ENCODE data around the gene B3GNT3.
"Not testable (repeated sequence)": the region's sequence is repeated elsewhere in the genome, so short reads cannot be mapped to it uniquely, and the experiment has no call there.

Gene B3GNT3

GRCh38 chr19:17798599-17798998, 3.7 kb downstream of the B3GNT3 start:
- DNase-seq, result not testable (repeated sequence)

- DNase-seq, result no peak
Observed at GRCh38 chr19:17802137-17802858, 7.4 kb downstream of the B3GNT3 start.

- DNase-seq, result no peak
Observed at GRCh38 chr19:17803264-17803896, 8.4 kb downstream of the B3GNT3 start.

- no peak for DNase-seq
Observed at GRCh38 chr19:17805427-17805826, 10.5 kb downstream of the B3GNT3 start.

GRCh38 chr19:17806945-17807344, 12.0 kb downstream of the B3GNT3 start:
- no peak for DNase-seq

- no peak for DNase-seq
Observed at GRCh38 chr19:17807731-17808316, 12.9 kb downstream of the B3GNT3 start.

GRCh38 chr19:17811103-17811502, 16.2 kb downstream of the B3GNT3 start:
- no peak for DNase-seq

- no peak for DNase-seq
Observed at GRCh38 chr19:17811681-17812080, 16.7 kb downstream of the B3GNT3 start.

GRCh38 chr19:17812099-17812498, 17.2 kb downstream of the B3GNT3 start:
- DNase-seq, result no peak

- no peak for DNase-seq
Observed at GRCh38 chr19:17817668-17818363, 22.9 kb downstream of the B3GNT3 start.

- DNase-seq, result no peak
Observed at GRCh38 chr19:17821190-17821589, 26.3 kb downstream of the B3GNT3 start, which contains the start of gene INSL3. Gene INSL3 (minus strand): TSS chr19:17821519. CDS start chr19:17821506, 13 bp downstream.

- DNase-seq, result no peak
Observed at GRCh38 chr19:17824339-17824738, 29.4 kb downstream of the B3GNT3 start.

- DNase-seq, result no peak
Observed at GRCh38 chr19:17826508-17827056, 31.6 kb downstream of the B3GNT3 start.

- no peak for DNase-seq
Observed at GRCh38 chr19:17829855-17830566, 35.1 kb downstream of the B3GNT3 start.

GRCh38 chr19:17830567-17831418, 35.9 kb downstream of the B3GNT3 start:
- DNase-seq, result peak in 1 of 2 donors; percentile 34

GRCh38 chr19:17831419-17831888, 36.5 kb downstream of the B3GNT3 start:
- no peak for DNase-seq

- DNase-seq, result no peak
Observed at GRCh38 chr19:17832443-17833208, 37.7 kb downstream of the B3GNT3 start.

GRCh38 chr19:17834350-17835181, 39.6 kb downstream of the B3GNT3 start:
- DNase-seq, result no peak

GRCh38 chr19:17835182-17836006, 40.5 kb downstream of the B3GNT3 start:
- no peak for DNase-seq
